ENCODE measurements around the gene CIB4.

Gene CIB4

DNA sequence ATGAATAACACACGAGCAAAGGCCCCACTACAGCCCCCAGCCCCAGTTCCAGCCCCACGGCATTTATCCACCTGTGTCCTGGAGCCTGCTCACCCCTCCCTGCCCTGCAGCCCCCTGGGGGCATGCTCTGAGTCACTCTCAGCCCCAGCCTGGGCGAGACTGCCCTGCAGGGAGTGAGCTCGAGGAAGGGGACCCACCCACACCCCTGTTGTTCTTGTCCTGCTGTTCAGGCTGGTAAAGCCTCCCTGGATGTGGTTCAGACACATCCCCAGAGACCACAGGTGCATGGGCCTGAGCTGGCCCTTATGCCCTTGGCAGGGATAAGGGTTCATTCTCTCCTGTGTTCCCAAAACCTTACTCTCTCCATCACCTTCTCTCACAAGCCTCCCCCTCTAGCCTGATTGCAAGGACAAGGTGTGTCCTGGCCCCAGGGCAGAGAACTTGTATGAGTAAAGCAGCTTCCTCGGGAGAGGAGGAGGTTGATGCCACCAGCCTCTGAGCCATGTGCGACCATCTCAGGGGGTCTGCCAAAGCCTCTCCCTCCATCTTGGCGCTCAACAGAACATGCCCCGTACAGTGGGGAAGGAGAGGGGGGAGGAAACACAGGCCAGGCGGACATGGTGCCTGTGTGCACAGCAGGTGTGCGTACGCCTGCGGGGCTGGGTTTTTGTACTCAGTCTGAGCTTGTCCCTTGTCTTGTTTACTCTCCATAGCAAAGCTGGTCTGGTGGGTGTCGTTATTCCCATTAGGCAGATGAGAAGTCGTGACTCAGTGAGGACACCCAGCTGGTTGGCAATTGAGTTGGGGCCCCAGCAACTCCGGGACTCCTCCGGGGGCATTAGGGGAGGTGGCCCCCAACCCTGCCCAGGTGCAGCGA is 64.4 kb downstream of the CIB4 start:
- no peaks in the 10 kb centered on the region for H3K9me3 Mint-ChIP-seq
- no peak overlapping the region for H3K4me3 Mint-ChIP-seq
- H3K27ac Mint-ChIP-seq, result no peak overlapping the region
- H3K27me3 Mint-ChIP-seq (ENCODE audit: low read depth), result peaks cover 58% of the 10 kb centered on the region
- TF ChIP-seq, protein P1, sequence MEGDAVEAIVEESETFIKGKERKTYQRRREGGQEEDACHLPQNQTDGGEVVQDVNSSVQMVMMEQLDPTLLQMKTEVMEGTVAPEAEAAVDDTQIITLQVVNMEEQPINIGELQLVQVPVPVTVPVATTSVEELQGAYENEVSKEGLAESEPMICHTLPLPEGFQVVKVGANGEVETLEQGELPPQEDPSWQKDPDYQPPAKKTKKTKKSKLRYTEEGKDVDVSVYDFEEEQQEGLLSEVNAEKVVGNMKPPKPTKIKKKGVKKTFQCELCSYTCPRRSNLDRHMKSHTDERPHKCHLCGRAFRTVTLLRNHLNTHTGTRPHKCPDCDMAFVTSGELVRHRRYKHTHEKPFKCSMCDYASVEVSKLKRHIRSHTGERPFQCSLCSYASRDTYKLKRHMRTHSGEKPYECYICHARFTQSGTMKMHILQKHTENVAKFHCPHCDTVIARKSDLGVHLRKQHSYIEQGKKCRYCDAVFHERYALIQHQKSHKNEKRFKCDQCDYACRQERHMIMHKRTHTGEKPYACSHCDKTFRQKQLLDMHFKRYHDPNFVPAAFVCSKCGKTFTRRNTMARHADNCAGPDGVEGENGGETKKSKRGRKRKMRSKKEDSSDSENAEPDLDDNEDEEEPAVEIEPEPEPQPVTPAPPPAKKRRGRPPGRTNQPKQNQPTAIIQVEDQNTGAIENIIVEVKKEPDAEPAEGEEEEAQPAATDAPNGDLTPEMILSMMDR (IDR thresholded peaks at IDR 0.05; ENCODE audit: unreplicated experiment in 3 of 3), result no peak
- no peaks in the 10 kb centered on the region for H3K4me1 Mint-ChIP-seq
- no peaks in the 10 kb centered on the region for H3K36me3 Mint-ChIP-seq (ENCODE audit: low read depth)

DNA sequence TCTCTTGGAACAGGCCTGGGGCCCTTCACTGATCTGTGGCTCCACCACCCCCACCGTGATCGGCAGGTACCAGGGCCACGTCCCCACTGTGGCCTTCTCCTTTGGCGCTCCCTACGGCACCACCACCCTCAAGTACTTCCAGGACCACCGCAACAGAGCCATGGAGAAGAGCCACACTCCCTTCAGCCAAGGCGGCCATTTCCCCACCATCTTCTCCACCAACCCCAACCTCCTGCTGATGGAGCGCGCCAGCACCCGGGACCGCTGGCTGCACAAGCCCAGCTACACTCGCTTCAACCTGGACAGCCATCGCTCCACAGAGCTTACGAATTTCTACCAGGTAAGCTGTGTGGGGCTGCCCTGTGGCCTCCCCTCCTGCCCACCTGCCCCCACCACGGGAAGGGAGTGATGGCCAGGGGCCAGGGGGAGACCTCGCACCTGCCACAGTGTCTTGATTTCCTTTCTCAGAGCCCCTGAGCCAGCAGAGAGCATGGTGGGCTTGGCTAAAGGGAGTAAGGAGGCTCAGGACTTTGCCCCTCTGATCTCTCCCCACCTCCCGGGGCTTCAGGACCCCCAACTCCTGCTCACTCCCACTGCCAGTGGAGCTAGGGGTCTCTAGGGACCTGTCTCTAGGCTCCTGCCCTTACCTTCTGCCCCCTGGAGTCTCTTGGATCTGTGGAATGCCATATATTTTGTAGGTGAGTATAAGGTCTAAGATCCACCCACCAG is 65.2 kb downstream of the CIB4 start:
- Mint-ChIP-seq H3K27ac (no peak overlapping the region), H3K36me3 (ENCODE audit: low read depth) (no peaks in the 10 kb centered on the region), H3K4me3 (no peak overlapping the region), H3K9me3 (no peaks in the 10 kb centered on the region), H3K4me1 (no peaks in the 10 kb centered on the region), H3K27me3 (ENCODE audit: low read depth) (peaks cover 60% of the 10 kb centered on the region)
- TF ChIP-seq, protein P1 (IDR thresholded peaks at IDR 0.05; ENCODE audit: unreplicated experiment in 3 of 3), result no peak

DNA sequence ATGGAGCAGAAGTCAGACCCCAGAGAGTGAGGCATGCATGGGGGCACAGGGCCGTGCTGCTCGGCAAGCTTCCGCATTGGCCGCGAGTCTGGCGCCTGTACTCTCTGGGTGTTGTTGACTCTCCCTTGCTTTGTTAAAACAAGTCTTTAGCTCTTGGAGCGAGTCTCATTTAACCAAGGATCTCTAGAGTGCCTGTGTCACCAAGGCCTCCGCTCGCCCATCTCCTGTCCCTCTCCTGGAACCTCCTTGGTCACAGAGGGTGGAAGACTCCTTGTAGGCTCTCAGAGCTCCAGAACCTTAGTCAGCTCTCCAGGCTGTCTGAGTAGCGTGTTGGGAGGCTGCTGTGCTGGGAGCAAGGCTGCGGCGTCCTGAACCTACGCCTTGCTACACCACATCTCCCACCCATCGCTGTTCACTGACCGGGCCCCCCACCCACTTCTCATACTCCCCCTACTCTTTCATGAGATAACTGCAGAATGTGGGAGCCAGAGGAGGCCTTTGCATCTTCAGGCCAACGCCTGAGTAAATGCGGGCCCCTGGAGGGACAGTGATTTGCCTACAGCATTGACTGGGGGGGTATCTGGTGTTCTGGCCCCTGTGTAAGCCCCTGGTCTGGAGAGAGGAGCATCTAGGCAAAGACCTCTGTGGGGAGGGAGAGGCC is 66.1 kb downstream of the CIB4 start:
- H3K36me3 Mint-ChIP-seq (ENCODE audit: low read depth), result no peaks in the 10 kb centered on the region
- H3K27me3 Mint-ChIP-seq (ENCODE audit: low read depth), result peaks cover 64% of the 10 kb centered on the region
- no peak overlapping the region for H3K4me3 Mint-ChIP-seq
- H3K9me3 Mint-ChIP-seq, result no peaks in the 10 kb centered on the region
- no peak overlapping the region for H3K27ac Mint-ChIP-seq
- TF ChIP-seq, protein P1 (IDR thresholded peaks at IDR 0.05; ENCODE audit: unreplicated experiment in 3 of 3), result no peak
- H3K4me1 Mint-ChIP-seq, result no peaks in the 10 kb centered on the region

- TF ChIP-seq, protein P1 (IDR thresholded peaks at IDR 0.05; ENCODE audit: unreplicated experiment in 3 of 3), result no peak
- Mint-ChIP-seq H3K9me3 (no peaks in the 10 kb centered on the region), H3K4me1 (no peaks in the 10 kb centered on the region), H3K27ac (no peak overlapping the region), H3K27me3 (ENCODE audit: low read depth) (peaks cover 66% of the 10 kb centered on the region), H3K36me3 (ENCODE audit: low read depth) (no peaks in the 10 kb centered on the region), H3K4me3 (no peak overlapping the region)
Measured at GRCh38 chr2:26574066-26574899, 66.9 kb downstream of the CIB4 start.

DNA sequence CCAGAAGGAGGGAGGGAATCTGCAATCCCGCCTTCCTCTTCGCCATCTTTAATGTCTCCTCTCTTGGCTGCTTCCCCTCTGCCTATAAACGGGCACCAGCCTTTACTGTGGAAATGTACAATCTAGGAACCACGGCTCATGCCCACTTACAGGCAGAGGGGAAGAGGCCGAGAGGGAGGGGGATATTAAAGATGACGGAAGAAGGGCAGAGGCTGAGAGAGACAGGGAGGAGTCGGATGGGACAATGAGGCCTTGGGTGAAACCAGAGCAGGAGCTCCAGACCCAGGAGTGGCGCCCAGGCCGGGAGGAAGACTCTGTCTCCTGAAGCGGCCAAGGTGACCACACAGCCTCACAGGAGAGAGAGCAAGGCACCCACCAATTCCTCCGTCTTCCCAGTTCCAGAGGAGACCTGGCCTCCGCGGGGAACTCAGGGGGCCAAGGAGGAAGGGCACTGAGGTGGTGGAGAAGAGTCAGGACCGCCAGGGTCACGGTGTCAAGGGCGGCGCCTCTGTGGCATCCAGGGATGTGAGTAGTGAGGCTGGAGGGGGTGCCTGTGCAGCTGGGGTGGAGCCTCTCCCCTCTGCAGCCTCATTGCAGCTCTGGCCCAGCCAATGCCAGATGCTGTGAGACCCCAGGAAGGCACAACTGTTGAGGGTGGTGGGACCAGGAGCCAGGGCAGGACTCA is 67.8 kb downstream of the CIB4 start:
- Mint-ChIP-seq H3K27me3 (ENCODE audit: low read depth) (peaks cover 66% of the 10 kb centered on the region), H3K27ac (no peak overlapping the region), H3K4me1 (no peaks in the 10 kb centered on the region), H3K9me3 (no peaks in the 10 kb centered on the region), H3K36me3 (ENCODE audit: low read depth) (no peaks in the 10 kb centered on the region), H3K4me3 (no peak overlapping the region)
- TF ChIP-seq, protein P1 (IDR thresholded peaks at IDR 0.05; ENCODE audit: unreplicated experiment in 3 of 3), result no peak
